SIG-M5 (cell line): ENCODE results near the gene ACP6.

Experiments used
- DNase-seq: peaks from one replicate; lab custom pipeline; 2025; lab: John Stamatoyannopoulos, UW

ACP6 gene

DNA sequence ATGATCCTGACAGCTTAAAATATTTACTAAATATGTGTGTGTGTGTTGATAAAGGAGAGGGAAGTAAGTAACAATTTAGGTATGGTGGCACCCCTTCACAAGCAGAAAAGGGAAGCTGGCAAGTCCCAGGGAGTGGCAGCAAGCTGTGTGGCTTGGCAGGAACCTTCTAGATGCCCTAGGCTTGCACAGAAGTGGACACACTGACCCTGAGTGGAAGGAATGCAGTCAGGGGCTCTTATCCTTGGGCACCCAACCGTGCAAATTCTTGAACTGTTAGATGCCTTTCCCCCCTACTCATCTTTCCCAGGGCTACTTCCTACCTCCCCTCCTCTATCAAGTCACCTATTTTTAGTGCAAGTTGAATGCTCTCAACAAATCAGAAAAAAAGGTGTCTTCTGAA is 18.9 kb downstream of the ACP6 start:
- DNase-seq = no peak

DNA sequence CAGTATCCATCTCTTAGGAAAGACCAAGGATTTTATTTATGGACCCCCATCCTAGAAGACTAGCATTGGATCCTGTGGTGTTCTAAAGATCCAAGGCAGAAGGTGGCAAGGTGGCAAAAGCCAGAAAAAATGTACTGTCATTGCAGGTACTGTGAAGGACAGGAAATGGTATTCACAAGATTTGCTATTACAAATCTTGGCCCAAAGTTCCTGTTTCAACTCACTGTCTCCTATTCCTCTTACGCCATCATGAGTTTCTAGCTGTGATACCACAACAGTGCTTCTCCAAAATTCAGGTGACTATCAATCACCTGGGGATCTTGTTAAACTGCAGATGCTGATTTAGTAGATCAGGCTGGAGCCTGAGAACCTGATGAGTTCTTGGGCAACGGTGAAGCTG is 21.4 kb downstream of the ACP6 start:
- DNase-seq = no peak

DNA sequence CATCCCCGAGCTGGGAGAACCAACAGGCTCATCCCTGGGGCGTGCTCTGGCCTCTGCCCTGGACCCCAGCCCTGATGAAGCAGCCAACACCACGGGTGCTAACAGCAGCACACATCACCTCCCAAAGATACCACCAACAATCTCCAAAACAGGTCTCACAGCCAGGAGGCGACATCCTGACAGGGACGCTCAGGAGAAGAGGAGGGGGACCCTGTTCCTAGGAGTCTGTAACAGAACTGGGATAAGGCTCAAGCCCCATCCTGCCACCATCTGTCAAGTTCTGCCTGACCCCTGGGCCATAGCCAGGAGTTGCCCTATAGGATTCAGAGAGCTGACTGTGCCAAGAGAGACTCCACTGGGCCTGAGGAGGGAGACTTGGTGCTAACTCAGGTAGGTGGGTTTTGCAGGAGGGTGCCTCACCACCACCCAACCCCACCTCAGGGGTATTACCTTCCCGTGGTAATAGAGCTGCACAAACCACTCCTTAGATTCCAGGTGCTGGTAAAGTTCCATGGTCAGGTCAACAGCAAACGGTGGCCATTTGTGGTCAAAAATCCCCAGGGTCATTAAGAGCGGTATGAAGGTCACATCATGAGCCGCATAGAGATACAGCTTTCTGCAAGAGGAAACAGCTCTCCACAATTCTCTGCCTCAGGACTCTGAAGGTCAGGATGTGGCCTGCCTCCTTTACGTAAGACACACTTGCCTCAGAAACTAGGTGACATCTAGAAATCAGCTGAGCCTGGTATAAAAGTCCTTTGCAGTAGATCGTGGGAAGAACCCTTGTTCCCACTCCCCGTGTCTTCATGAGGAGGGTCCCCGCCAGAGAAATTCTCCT is 22.3 kb downstream of the ACP6 start:
- no peak for DNase-seq

DNA sequence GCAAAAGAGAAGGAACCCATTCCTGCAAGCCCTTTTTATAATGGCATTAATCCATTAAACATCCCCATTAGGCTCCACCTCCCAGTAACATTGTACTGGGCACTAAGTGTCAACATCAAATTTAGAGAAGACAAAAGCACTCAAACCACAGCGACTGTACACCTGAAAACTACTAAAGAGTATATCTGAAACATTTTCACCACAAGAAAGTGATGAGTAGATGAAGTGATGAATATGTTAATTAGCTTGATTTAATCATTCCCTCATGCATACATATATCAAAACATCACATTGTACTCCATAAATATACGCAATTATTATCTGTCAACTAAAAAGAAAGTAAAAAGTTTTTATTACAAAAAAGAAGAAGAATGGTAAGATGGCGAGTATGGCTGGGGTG is 26.4 kb downstream of the ACP6 start:
- no peak for DNase-seq

DNA sequence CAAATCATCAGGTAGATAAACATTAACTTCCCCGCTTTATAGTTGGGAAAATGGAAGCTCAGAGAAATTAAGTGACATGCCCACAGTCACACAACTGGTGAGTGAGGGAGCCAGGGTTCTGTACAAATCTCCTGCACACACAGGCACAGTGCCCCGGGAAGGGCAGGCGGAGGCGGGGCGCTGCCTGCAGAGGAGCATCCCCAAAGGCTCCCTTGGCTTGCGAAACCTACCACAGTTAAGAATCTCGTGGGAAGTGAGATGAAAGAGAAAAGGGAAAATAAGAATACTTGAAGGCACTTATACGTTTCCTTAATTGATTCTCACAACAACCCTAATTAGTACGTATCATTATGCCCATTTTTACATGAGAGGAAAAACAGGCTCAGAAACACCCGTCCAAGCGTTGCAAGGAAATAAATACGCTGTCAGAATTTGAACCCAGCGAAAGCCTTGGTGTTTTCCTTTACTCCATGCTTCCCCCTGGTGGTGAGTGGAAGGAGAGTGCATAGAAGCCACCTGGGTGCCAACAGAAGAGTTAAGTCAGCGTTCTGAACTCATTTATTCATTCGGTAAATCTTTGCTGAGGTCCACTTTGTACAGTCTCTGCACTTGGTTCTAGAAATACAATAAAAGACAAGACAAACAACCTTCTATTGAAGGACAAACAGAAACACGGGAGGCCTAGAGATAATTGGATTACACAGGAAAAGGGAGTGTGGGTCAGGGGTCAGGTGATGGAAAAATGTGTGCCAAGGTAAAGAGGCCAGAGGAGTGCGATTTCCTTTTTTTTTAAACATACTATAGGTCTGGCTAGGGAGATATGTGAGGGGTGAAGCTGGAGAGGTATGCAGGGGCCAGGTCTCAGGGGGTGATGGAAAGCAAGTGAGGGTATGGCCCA is 28.4 kb downstream of the ACP6 start:
- DNase-seq = no peak

DNA sequence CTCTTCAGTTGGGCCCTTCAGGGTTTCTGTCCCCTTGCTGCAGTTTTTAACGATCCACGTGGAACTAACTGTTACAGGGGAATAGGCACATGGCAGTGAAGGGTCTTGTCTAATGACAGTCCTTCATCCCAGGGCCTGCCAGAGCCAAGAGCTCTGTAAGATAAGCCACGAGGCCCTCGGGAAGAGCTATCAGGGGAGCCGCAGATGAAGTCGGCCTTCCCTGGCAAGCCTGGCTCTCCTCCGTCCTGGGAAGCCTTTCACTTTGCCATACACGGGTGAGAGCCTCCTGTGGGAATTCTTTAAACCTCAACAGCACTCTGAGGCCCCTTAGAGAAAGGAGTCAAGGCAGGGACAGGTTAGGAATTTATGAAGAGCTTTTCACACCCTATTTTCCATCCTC is 29.0 kb downstream of the ACP6 start:
- DNase-seq = no peak

DNA sequence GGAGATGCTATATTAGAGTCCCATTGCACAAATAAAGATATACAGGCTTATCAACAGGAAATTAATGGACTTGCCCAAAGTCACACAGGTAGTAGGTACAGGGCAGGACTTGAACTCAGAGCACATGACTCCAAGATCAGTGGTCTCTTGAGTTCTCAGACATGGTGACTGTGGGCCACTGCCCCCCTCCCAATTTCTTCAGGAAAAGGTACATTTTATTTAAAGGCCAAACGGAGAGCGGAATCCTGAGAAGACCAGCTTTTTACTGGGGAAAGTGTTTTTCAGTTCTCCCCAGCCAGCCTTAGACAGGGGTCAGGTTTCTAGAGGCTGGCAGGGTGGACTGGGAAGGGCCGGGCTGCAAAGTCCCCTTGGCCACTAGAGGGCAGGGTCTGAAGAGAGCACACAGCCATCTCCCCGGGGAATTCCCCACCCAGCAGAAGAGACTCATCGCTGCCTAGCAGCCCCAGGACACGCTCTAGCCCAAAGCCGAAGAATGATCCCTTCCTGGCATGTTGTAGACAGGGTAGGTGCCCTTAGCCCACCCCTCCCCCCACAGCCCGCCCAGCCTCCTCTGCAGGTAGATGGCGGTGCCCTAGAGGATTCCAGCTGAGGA is 29.7 kb downstream of the ACP6 start:
- DNase-seq = no peak

DNA sequence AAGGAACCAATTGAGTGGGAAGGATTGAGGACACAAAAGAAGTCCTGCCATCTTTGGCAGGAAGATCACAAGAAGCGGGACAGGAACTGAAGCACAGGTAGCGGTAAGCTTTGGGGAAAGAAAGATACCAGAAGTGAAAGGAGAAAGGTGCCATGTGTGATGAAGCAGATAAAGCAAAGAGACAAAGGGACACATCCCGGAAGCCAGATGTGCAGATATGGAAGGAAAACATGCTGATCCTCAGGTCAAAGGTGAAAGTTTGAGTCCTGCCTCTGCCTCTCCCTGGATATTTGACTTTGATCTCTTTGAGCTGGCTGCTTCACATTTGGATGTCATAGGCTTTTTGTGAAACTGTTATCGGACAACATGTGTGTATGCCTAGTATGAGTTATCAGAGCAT is 34.0 kb downstream of the ACP6 start:
- DNase-seq = no peak

DNA sequence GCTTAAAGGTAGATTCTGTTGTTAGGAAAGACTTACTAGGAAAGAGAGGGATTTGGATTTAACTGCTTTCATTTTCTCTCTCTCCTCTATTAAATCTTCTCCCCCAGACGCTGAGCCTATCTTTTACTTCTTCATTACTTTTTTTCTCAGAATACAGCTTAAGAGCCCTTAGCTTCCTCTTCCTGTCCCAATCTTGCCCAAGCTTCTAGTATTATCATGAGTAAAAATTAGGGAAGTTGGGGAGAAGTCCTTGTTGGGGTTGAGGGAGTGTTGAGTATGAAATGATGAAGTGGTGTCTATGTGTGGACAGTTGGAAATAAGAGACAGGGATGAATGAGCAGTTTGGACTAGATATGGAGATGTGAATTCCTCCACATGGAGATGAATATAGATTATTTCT is 35.0 kb downstream of the ACP6 start:
- DNase-seq = peak; percentile 82

DNA sequence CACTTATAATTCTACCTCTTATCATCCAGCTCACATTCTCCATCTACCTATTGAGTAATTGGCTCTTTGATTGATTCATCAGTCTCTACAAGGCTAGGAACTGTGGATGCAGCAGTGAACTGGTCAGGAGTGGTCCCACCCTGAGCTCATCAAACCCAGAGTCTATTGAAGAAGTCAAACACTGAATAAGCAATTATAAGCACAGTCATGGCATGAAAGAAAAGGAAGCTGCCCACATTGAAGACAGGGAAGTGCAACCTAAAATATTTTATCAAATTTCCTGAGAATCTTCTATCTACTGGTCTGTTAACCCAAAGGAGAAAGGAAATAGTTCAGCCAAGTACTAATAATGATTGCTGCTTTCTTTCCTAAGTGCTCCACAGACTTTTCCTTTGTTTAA is 35.7 kb downstream of the ACP6 start:
- DNase-seq = no peak

DNA sequence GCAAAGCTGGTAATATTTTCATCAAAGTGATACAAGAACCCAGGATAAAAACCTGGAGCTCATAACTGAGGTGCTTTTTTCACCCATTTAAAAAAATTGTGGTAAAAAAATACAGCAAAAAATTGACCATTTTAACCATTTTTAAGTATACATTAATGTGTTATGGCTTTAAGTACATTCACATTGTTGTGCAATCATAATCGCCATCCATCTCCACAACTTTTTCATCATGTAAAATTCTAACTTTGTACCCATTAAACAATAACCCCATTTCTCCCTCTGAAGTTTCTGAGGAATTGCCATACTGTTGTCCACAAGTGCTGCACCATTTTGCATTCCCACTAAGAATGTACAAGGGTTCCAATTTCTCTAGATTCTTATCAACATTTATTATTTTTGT is 36.6 kb downstream of the ACP6 start:
- DNase-seq = no peak

DNA sequence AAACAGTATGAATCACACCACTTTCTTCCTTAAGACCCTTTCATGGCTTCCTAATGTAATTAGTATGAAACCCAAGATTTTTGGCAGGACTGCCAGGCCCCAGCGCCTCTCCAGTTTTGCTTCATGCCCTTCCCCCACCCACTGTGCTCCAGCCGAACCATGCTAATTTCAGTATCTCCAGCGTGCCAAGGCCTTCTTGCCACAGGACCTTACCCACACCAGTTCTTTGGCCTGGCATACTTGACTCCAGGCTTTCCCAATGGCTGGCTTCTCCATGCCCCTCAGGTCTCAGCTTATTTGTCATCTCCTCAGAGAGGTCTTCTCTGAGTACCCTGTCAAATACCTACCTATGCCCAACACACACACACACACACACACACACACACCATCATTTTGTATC is 38.5 kb downstream of the ACP6 start:
- no peak for DNase-seq

DNA sequence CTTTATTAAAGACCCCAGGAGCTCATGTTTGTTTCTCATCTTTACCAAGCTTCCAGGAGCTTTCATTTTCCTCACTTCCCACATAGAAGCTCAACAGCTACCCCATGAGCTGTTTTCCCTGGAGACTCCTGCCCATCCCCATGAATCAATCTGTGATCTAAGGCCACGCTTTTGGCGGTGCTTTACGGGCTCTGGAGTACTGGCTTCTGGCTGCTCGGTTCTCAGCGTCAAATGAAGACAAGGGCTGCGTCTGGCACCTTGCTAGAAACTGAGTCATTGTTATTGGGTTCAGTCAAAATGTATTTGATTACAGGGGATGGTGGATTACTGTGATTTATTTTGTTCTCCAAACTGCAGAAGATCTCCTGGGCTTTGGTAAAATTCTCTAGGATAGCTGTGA is 39.9 kb downstream of the ACP6 start:
- no peak for DNase-seq

DNA sequence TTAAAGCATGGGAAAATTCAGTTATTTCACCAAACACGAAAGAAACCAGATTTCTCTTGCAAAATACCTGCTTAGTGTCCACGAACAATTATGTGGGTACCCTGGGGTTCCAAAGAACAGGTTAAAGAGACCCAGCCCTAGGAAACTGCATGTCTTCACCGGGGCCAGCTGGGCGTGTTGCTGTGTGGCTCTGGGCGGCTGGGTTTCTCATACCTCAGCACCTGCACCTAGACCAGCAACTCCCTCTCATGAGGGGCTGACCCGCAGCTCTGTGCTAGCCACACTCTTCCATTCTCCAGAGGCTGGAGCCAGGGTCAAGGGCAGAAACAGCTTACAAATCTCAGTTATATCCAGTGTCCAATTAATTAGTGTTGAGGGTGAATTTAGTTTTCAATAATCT is 40.3 kb downstream of the ACP6 start:
- DNase-seq = no peak

DNA sequence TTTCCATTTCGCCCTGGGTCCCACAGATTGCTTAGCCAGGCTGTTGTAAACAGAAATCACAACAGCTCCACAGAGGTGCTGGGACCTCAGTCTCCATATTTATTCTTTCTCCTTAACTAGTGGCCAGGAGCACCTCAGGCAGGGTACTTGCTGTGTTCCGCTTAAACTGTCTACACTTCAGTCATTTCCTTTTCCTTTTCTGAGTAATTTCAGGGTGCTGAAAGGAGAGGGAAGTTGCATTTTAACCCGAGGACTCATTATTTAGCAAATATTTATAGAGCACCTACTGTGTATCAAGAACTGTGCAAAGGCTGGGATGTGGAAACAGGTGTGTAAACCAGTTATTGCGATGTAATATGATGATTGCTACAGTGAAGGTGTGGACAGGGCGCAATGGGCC is 41.9 kb downstream of the ACP6 start:
- DNase-seq = no peak

DNA sequence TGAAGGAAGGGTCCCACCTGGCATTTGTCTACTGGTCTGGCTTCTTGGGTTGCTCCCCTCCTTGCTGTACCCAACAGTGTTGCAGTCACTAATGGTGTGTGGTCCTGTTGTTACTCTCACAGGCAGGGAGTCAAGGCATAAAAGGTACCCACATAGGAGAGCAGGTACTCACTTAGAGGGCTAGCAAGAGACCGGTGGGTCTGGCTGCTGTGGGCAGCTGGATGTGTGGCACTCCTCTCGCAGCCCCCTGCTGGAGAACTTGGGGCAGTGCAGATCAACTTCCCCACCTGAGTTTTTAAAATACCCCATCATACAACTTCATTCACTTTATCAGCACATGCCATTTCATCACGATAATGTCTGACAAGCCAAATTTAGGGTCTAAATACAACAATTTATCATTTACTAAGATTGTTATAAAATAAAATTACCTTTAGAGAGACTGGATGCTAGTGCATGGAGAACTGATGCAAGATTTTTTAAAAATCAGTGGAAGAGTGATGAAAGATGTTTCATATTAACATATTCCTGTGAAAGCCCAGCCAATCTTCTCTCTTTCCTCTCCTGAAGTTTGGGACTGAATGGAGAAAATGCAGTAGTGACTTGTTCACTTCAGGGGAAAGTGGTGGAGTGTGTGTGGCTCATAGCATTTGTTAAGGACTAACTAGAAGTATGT is 42.8 kb downstream of the ACP6 start:
- DNase-seq = no peak

DNA sequence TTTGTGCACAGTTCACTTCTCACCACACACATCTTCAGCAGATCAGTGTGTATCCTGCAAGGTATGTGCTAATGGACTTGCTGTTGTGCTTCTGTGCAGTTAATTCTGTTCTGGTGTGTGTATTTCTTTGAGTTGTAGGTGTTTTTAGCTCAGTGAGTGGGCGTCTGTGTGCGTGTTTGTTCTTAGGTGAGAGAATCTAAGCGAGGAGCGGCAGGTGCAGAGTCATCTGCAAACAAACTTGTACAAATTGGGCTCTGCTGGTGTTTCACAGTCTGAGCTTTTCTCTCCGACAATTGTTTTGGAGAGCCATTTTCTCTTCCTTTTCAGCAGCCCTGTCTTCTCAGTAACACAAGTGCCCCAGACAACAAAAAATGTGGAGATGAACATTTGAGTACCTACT is 43.6 kb downstream of the ACP6 start:
- no peak for DNase-seq

DNA sequence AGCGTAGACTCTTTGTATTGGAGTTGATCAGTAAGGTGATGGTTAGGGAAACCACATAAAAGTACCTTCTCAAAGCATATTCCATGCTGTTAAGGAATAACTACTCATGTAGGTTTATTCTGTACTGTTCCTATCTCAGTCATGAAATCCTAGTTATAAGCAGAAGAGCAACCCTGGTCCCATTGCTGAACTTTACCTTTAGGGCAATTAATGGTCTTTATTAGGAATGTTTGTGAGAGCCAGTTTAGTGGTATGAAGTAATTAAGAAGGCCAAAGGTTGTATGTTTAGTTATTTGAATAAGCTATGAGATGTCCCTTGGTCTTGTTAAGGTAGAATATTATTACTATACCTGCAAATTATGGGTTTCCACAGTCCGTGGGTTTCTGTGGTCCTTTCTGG is 44.0 kb downstream of the ACP6 start:
- DNase-seq = no peak

DNA sequence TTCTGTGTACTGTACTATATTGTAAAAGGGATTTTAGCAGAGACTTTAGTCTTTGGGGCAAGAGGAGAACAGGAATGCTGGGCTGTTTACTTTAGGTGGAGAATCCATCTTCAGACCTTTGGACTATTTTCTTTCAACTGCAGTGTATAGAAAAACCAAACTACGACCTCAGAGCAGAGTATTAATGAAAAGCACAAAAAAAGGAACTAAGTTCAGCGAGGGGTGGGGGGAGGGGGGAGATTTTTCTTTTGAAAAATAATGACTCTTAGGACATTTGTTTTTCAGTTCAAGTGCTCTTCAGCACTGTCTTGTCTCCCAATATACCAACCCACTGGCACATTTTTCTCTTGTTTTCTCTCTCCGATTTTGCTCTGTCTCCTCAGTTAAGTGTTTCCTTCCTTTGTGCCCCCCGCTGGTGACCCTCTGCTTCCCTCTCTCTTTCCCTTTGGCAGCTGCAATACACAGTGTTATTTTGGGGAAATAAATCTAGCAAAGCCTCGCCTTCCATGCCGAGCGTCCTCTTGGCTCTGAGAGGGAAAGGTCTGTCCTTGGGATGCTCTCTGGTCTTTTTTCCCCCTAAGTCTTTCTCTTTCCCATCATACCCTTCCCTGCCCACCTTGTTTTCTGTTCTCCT is 44.8 kb downstream of the ACP6 start:
- DNase-seq = no peak

DNA sequence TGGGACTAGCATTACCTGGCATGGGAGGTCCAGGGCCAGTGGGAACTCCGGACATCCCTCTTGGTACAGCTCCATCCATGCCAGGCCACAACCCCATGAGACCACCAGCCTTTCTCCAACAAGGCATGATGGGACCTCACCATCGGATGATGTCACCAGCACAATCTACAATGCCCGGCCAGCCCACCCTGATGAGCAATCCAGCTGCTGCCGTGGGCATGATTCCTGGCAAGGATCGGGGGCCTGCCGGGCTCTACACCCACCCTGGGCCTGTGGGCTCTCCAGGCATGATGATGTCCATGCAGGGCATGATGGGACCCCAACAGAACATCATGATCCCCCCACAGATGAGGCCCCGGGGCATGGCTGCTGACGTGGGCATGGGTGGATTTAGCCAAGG is 45.8 kb downstream of the ACP6 start:
- no peak for DNase-seq

DNA sequence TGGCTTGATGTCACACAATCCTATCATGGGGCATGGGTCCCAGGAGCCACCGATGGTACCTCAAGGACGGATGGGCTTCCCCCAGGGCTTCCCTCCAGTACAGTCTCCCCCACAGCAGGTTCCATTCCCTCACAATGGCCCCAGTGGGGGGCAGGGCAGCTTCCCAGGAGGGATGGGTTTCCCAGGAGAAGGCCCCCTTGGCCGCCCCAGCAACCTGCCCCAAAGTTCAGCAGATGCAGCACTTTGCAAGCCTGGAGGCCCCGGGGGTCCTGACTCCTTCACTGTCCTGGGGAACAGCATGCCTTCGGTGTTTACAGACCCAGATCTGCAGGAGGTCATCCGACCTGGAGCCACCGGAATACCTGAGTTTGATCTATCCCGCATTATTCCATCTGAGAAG is 46.3 kb downstream of the ACP6 start:
- no peak for DNase-seq

DNA sequence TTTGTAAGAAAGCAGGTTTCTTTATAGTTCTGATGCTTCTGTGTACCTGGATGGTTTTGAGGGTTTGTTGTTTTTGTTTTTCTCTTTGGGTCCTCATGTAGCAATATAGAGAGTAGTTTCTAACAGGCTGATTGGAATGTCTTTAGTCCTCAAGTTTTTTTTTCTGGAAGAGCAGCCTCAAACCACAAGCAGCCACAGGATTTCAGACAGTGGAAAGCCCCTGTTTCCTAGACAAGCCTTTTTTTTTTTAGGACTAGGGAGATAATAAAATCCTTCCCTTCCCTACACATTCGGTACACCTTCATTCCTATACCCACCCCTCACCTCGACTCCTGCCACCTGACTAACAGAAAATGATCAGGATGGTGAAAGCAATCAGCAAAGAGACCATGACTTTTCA is 47.6 kb downstream of the ACP6 start:
- no peak for DNase-seq
